IMR-90 (cell line): Measurements from ENCODE around the gene SLC35F3. TPM values are rescaled to one million over a fixed set of nuclear protein-coding genes. Genes with fewer than 3 reads are reported as not detected.

Experiments
- ATAC-seq: fragments of 200-7000 bp; cut with Tn5 transposase; 2 replicates; pipeline ENCODE4 v1.9.1; 2020; ENCODE audit warnings: low read depth, mild to moderate bottlenecking, moderate library complexity
- BruUV-seq: library from RNA; stranded (reverse); fragments of 400-500 nt; replicated peaks from 2 replicates; lab custom pipeline; 2021; lab: Mats Ljungman, UMichigan
- CTCF ChIA-PET: fragments of 300-600 bp; formaldehyde crosslinking; extraction: SDS; loops from one replicate; lab custom pipeline; 2021; ENCODE audit warnings: antibody characterized with exemption; lab: Yijun Ruan, JAX
- POLR2A ChIA-PET: fragments of 300-600 bp; sonication (Branson Sonifier 250); formaldehyde crosslinking; loops from one replicate; lab custom pipeline; 2022; ENCODE audit warnings: antibody characterized with exemption; ENCODE audit not compliant: unreplicated experiment; lab: Charles Lee
- DNase-seq: peaks from one replicate; pipeline ENCODE4 v3.0.0; 2013
- H2AFZ ChIP-seq: replicated peaks from 2 replicates; pipeline ENCODE3; 2013; ENCODE audit warnings: low read length, mild to moderate bottlenecking; ENCODE audit not compliant: poor library complexity
- H2AK5ac ChIP-seq: 2 replicates; pipeline ENCODE4 v1.6.1; 2013; ENCODE audit warnings: low read depth, low read length, inconsistent platforms
- H2AK9ac ChIP-seq: replicated peaks from 2 replicates; pipeline ENCODE3; 2013; ENCODE audit warnings: mild to moderate bottlenecking, low read depth, low read length, moderate library complexity; ENCODE audit not compliant: poor library complexity
- H2BK120ac ChIP-seq: 2 replicates; pipeline ENCODE4 v1.6.1; 2013; ENCODE audit warnings: low read depth, low read length, inconsistent platforms
- H2BK15ac ChIP-seq: 3 replicates; pipeline ENCODE4 v1.6.1; 2013; ENCODE audit warnings: low read depth, low read length, inconsistent platforms
- H2BK20ac ChIP-seq: 2 replicates; pipeline ENCODE4 v1.6.1; 2013; ENCODE audit warnings: low read depth, mild to moderate bottlenecking, inconsistent platforms, low read length, moderate library complexity
- H2BK5ac ChIP-seq: 2 replicates; pipeline ENCODE4 v1.6.1; 2013; ENCODE audit warnings: mild to moderate bottlenecking, low read depth, low read length, inconsistent platforms; ENCODE audit not compliant: poor library complexity, severe bottlenecking
- H3K14ac ChIP-seq: replicated peaks from 2 replicates; pipeline ENCODE4 v1.6.1; 2013; ENCODE audit warnings: low read depth, low read length, inconsistent platforms
- H3K18ac ChIP-seq: 2 replicates; pipeline ENCODE4 v1.6.1; 2013; ENCODE audit warnings: low read depth, low read length, control low read depth
- H3K23ac ChIP-seq: 2 replicates; pipeline ENCODE4 v1.6.1; 2013; ENCODE audit warnings: low read depth, low read length, inconsistent platforms
- H3K27ac ChIP-seq: 2 replicates; pipeline ENCODE4 v1.5.1; 2013; ENCODE audit warnings: mild to moderate bottlenecking, control low read depth, low read length; ENCODE audit not compliant: insufficient read depth
- H3K27me3 ChIP-seq: 2 replicates; pipeline ENCODE4 v1.6.1; 2013; ENCODE audit warnings: low read length; ENCODE audit not compliant: control insufficient read depth, insufficient read depth
- H3K36me3 ChIP-seq: 2 replicates; pipeline ENCODE4 v1.6.1; 2013; ENCODE audit warnings: low read length, mixed read lengths; ENCODE audit not compliant: control insufficient read depth, insufficient read depth
- H3K4ac ChIP-seq: 2 replicates; pipeline ENCODE4 v1.6.1; 2013; ENCODE audit warnings: low read depth, low read length, inconsistent platforms
- H3K4me1 ChIP-seq: 2 replicates; pipeline ENCODE4 v1.6.1; 2013; ENCODE audit warnings: low read length, mixed read lengths; ENCODE audit not compliant: control insufficient read depth, insufficient read depth
- H3K4me2 ChIP-seq: 2 replicates; pipeline ENCODE4 v1.6.1; 2013; ENCODE audit warnings: low read depth, mild to moderate bottlenecking, control low read depth, low read length, moderate library complexity
- H3K4me3 ChIP-seq: 2 replicates; pipeline ENCODE4 v1.5.1; 2013; ENCODE audit warnings: low read depth, mild to moderate bottlenecking, control low read depth, low read length, moderate library complexity; ENCODE audit not compliant: insufficient read depth
- H3K56ac ChIP-seq: 2 replicates; pipeline ENCODE4 v1.6.1; 2013; ENCODE audit warnings: low read length, inconsistent platforms; ENCODE audit not compliant: insufficient read depth; ENCODE audit errors: extremely low read depth
- H3K79me1 ChIP-seq, 2 experiments: 2 replicates each; pipeline ENCODE4 v1.6.1; 2013; ENCODE audit warnings: low read length in 2 of 2, inconsistent platforms in 1 of 2, low read depth in 1 of 2
- H3K9ac ChIP-seq: 2 replicates; pipeline ENCODE4 v1.6.1; 2013; ENCODE audit warnings: low read depth, low read length, control low read depth
- H3K9me1 ChIP-seq: 2 replicates; pipeline ENCODE4 v1.6.1; 2013; ENCODE audit warnings: low read length, inconsistent platforms; ENCODE audit not compliant: insufficient read depth
- H3K9me3 ChIP-seq: 2 replicates; pipeline ENCODE4 v1.6.1; 2013; ENCODE audit warnings: low read length; ENCODE audit not compliant: control insufficient read depth, insufficient read depth
- H4K20me1 ChIP-seq: 2 replicates; pipeline ENCODE4 v1.6.1; 2013; ENCODE audit warnings: low read length, inconsistent platforms; ENCODE audit not compliant: insufficient read depth
- H4K5ac ChIP-seq: 2 replicates; pipeline ENCODE4 v1.6.1; 2013; ENCODE audit warnings: mild to moderate bottlenecking, low read depth, low read length, control low read depth
- H4K8ac ChIP-seq, 2 experiments: 2 replicates each; pipeline ENCODE4 v1.6.1; 2013; ENCODE audit warnings: low read depth in 2 of 2, low read length in 2 of 2, control low read depth in 1 of 2, inconsistent platforms in 1 of 2
- H4K91ac ChIP-seq: 2 replicates; pipeline ENCODE4 v1.6.1; 2013; ENCODE audit warnings: low read depth, low read length, inconsistent platforms; ENCODE audit not compliant: insufficient read depth
- CEBPB ChIP-seq: IDR thresholded peaks from 2 replicates; pipeline ENCODE4 v1.6.1; 2012; ENCODE audit warnings: low read depth, low read length, improper control_type of control experiment
- MAFK ChIP-seq: IDR thresholded peaks from 2 replicates; pipeline ENCODE4 v1.6.1; 2012; ENCODE audit warnings: low read depth, low read length, improper control_type of control experiment
- MAZ ChIP-seq: IDR thresholded peaks from 2 replicates; pipeline ENCODE4 v1.6.1; 2012; ENCODE audit warnings: low read depth, mild to moderate bottlenecking, low read length, improper control_type of control experiment, moderate library complexity, borderline replicate concordance
- NFE2L2 ChIP-seq: fragments of 150-350 bp; IDR thresholded peaks from 2 replicates; pipeline ENCODE4 v1.6.1; 2016; ENCODE audit warnings: low read depth, mild to moderate bottlenecking, low read length
- RAD21 ChIP-seq: IDR thresholded peaks from 2 replicates; pipeline ENCODE4 v1.6.1; 2012; ENCODE audit warnings: low read length, improper control_type of control experiment
- RFX5 ChIP-seq: IDR thresholded peaks from 2 replicates; pipeline ENCODE4 v1.8.0; 2012; ENCODE audit warnings: low read depth, mild to moderate bottlenecking, low read length, moderate library complexity
- SMC3 ChIP-seq: fragments of 150-350 bp; IDR thresholded peaks from 2 replicates; pipeline ENCODE4 v1.6.1; 2016; ENCODE audit warnings: low read depth, mild to moderate bottlenecking, antibody characterized with exemption, low read length, moderate library complexity
- WGBS, 2 experiments: methylation state at CpG; one replicate each; pipeline versions ENCODE4 v1.1.5 to v1.1.7; 2013; ENCODE audit warnings: missing lambda C conversion rate in 2 of 2; ENCODE audit not compliant: insufficient read length in 1 of 2; ENCODE audit errors: extremely low coverage in 2 of 2; 5-methylcytosine and 5-hydroxymethylcytosine counted together
- dilution Hi-C: fragments of 300-500 bp; cut with HindIII; formaldehyde crosslinking; loops from one replicate; pipeline ENCODE4 v1.14.3; 2018; ENCODE audit warnings: low sequenced_read_pairs; ENCODE audit not compliant: unreplicated experiment
- in situ Hi-C: fragments of 300-500 bp; cut with MboI; formaldehyde crosslinking; loops from 3 replicates; pipeline ENCODE4 v1.14.3; 2019; ENCODE audit warnings: low sequenced_read_pairs, inconsistent platforms, mixed read lengths
- intact Hi-C: fragments of 100-400 bp; cut with micrococcal nuclease; formaldehyde crosslinking; loops from 2 replicates; pipeline ENCODE4 v1.10.0; 2022
- polyA plus RNA-seq, 3 experiments: library from polyadenylated mRNA; depleted of rRNA; stranded (reverse); fragments of >200 nt; gene quantifications; 2 replicates each; pipeline ENCODE4 v1.2.3, GENCODE V29; 2012; ENCODE audit warnings: low replicate concordance in 1 of 3
- total RNA-seq: library from RNA; depleted of rRNA; stranded (reverse); fragments of >200 nt; gene quantifications from 2 replicates; pipeline ENCODE4 v1.2.3, GENCODE V29; 2012
- TF ChIP-seq, protein P1 (sequence below): fragments of 150-350 bp; IDR thresholded peaks from 2 replicates; pipeline ENCODE4 v1.6.1; 2016; ENCODE audit warnings: low read depth, mild to moderate bottlenecking, low read length, moderate library complexity, borderline replicate concordance

Gene SLC35F3
- total and polyA plus RNA-seq, 2 of the 4 experiments (the other 2 are of a cell fraction), result under 0.01 to 0.17 TPM

DNA sequence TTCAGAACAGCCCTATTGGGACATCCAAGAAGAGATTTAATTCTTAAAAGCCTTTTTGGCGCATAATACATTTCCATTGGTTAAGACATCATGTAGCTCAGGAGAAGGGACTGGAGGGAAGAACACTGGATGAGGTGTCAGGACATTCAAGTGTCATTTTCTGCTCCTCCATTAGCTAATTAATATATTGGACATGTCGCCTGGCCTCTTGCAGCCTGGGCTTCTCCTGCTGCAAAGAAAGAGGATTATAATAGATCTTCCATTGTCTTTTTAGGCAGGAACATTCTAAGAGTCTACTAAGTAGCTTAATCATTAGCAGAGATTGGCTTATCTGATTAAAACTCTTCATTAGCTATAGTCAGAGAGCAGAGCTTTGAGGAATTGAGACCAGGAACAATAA is 317.1 kb downstream of the SLC35F3 start:
- Histone ChIP-seq H3K9me1 (no peaks in the 10 kb centered on the region), H2AK5ac (no peak overlapping the region), H4K91ac (no peak overlapping the region), H3K4ac (no peak overlapping the region), H3K79me1 (no peaks in the 10 kb centered on the region), H4K5ac (no peak overlapping the region), H3K23ac (no peak overlapping the region), H2AK9ac (no peak overlapping the region), H3K4me3 (no peak overlapping the region), H3K36me3 (no peaks in the 10 kb centered on the region), H3K14ac (no peak overlapping the region), H3K4me2 (no peak overlapping the region), H2BK120ac (no peak overlapping the region), H2BK5ac (no peak overlapping the region), H3K27ac (no peak overlapping the region), H2BK20ac (no peak overlapping the region), H3K27me3 (no peaks in the 10 kb centered on the region; the same call in 1 of the 2 replicates), H3K4me1 (no peaks in the 10 kb centered on the region), H4K8ac (no peak overlapping the region), H2BK15ac (no peak overlapping the region), H2AFZ (no peak overlapping the region), H3K9me3 (no peaks in the 10 kb centered on the region), H3K56ac (no peak overlapping the region), H3K9ac (no peak overlapping the region), H3K18ac (no peak overlapping the region), H4K20me1 (no peaks in the 10 kb centered on the region)
- ChIA-PET POLR2A (no interaction called here), CTCF (interaction anchor here (0.9 kb wide), 1 partner anchor 108 kb away, joined by 3 read pairs; no protein-coding TSS in a partner anchor)
- DNase-seq (no peak), ATAC-seq (no peak)
- BruUV-seq, result no TSS peak
- WGBS, 2 experiments, result no CpG with 5 or more reads among the region's 2 CpGs
- intact Hi-C loops, result no loop called here
- TF ChIP-seq CEBPB, result no peak
- no peak for TF ChIP-seq RAD21
- TF ChIP-seq SMC3, result no peak
- TF ChIP-seq, protein P1, sequence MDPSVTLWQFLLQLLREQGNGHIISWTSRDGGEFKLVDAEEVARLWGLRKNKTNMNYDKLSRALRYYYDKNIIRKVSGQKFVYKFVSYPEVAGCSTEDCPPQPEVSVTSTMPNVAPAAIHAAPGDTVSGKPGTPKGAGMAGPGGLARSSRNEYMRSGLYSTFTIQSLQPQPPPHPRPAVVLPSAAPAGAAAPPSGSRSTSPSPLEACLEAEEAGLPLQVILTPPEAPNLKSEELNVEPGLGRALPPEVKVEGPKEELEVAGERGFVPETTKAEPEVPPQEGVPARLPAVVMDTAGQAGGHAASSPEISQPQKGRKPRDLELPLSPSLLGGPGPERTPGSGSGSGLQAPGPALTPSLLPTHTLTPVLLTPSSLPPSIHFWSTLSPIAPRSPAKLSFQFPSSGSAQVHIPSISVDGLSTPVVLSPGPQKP, result no peak
- no peak for TF ChIP-seq NFE2L2
- no peak for TF ChIP-seq MAFK
- no peak for TF ChIP-seq RFX5
- no peak for TF ChIP-seq MAZ
- dilution Hi-C loops, result no loop called here
- in situ Hi-C loops, result no loop called here
